HG03175 (cell line): ENCODE data around the gene NFKB1.

ENCODE experiments used
- ATAC-seq: cut with Tn5 transposase; IDR thresholded peaks from one replicate; pipeline ENCODE4 v1.9.1; 2021; ENCODE audit warnings: mild to moderate bottlenecking, moderate library complexity; ENCODE audit not compliant: unreplicated experiment

The NFKB1 gene

DNA sequence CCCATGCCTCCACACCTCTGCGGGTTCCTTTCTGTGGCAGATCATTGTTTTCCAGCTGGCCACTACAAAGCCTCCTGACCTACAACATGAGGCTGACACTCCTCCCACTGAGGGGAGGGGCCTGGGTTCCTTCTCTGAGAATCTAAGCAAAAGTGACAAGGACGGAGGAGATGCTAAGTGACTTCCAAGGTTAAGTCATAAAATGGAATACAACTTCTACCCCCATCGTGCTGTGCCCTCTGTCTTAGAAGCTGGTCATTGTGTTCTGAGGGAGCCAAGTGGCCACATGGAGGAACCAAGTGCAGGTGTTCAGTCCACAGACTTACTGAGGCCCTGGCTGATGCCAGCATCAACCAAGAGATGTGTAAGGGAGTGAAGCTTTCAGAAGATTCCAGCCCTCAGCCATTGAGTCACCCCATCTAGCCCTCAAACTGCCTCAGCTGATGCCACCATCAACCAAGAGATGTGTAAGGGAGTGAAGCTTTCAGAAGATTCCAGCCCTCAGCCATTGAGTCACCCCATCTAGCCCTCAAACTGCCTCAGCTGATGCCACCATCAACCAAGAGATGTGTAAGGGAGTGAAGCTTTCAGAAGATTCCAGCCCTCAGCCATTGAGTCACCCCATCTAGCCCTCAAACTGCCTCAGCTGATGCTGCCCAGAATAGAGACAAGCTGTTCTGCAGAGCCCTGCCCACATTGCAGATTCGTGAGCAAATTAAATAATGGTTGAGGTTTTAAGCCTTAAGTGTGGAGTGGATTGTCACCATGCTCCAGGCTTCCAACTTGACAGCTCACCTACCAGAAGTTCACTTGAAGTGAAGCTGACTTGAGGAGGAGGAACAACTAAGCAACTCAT is 118.8 kb downstream of the NFKB1 start:
- ATAC-seq = peak; percentile 5

DNA sequence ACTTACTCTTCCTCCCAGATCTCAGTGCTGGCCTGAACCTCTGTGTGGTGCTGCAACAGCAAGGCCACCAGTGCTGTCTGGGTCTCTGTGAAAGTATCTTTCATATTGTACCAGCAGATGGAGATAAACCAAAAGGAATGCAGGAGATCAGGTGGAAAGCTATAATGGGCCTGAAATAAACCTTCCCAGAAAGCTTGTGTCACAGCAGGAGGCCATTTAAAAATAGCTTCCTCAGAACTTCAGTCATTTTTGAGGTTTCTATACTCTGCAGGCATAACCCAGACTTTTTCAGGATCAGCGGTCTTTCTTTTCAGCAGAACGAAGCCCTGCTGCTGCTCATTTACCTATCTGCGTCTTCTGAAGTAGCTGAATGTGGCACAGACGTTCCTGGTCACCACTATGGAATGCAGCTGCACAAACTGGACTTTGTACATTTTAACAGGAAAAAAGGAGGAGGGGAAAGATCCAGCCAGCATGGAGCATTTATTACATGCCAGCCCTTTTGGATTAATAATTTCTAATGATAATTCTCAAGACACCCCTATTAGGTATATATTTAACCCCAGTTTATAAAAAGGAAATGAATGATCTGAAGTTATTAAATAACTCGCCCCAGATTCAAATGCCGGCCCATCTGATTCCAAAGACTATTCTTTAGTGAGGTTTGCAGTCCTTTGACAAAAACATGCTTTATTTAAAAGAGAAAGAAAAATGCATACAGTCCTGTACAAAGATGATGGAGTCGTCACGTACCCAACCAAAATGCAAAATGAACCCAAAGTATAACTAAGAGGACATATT is 119.7 kb downstream of the NFKB1 start:
- peak; percentile 41 for ATAC-seq

- ATAC-seq = no peak
These were observed 122.5 kb downstream of the NFKB1 start for GRCh38 chr4:102623622-102624021.

DNA sequence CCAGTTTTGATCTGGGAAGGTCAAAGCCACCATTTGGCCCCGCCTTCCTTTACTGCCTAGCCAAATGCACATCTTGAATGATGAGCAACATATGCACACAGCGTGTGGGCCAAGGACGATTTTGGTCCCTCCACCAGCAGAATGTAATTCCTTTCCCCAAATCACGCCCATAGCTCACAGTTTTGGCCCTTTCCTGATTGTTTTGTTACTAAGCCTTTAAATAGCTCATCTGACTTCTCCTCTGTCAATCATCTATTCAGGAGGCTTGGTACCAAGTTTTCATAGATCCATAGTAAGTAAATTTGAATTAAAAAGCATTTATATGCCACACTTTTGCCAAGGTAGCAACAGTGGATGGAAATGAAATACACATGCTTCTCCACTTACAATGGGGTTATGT is 123.3 kb downstream of the NFKB1 start:
- ATAC-seq = no peak

DNA sequence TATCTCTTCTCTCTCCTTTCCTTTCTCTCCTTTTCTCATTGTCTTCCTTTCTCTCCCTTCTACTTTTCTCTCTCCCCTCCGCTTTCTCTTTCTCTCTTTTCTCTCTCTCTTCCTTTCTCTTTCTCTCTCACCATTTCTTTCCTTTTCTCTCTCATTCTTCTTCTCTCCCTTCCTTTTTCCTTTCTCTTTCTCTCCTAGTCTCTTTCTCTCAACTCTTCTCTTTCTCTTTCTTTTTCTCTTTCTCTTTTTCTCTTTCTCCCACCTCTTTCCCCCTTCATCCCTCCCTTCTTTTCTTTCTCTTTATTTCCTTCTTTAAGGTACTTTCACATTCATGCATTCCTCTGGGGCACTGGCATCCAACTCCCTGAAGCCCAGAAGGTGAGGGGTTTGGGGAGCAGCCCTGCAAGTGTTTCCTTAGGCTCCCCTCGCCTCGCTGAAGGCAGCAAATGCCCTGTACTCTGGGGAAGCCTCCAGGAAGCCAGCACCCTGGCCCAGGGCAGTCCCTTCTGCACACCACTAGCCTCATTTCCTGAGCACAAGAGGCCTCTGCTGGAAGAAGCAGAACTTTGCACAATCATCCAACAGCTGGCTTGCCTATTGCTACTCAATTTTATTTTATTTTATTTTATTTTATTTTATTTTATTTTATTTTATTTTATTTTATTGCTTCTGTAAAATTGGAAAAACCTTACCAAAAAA is 124.2 kb downstream of the NFKB1 start:
- ATAC-seq = peak; percentile 97

DNA sequence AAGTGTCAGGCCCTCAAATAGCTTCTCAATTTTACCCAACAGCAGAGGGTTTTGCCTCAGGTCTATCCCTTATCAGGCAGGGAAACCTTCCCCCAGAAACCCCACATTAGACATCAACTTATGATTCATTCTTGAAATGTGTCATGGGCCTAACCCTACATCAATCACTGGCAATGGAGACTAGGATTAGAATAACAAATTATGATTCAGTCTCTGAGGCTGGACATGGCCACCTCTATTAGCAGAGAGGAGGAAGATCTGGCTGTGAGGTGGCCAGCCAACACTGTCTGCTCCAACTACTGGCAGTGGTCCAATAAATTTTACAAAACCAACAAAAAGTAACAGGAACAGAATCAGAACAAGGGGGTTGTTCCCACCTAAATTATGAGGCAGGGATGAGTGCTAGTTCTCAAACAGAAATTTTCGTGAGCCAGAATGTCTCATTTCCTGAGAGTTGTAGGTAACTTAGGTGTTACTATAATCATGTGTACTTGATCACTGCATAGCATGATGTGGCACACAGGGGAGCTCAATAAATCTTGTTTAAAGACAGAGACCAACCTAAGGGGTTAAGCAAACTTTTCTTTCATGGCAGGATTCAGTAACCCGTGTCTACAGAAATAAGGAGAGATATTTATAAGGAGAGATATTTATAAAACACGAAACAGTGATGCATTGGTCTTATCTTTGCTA is 126.8 kb downstream of the NFKB1 start:
- ATAC-seq = no peak

- ATAC-seq = no peak
These were observed 128.5 kb downstream of the NFKB1 start for GRCh38 chr4:102629673-102630072.

GRCh38 chr4:102631616-102632015 is 130.5 kb downstream of the NFKB1 start:
- no peak for ATAC-seq

DNA sequence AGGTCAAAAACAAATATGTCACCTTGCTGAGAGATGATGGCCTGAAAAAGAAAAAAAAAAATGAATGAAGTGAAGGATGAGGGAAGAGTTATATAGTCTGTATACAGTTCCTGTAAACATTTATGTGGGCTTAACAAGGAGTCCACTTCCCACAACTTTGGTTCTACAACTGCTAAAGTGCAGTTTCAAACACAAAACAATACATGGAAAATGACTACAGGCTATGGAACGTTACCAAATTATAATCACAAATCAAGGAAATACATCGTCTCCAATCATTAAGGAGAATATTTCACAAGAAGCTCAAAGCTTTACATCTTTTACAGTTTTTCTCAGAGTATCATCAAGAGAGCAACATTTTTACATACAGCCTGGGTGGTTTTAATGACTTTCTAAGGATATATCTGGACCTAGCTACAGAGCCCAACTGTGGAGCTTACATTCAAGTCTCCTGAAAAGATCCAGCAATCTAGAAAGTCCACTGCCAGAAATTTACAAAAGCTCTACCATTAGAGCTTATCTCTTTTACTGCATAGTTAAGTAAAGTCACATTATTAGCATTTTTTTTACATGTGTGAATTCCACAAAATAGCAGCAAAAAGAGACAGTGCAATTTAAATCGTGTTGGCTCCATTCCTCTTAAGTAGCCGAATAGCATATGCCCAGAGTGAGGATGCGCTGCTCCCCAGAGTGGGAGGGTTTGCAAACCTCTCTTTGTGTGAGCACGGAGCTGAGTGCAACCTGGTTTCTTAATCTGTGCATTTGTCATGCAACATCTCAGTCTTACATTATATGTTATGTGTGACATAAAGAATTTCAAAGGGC is 131.3 kb downstream of the NFKB1 start:
- no peak for ATAC-seq

- no peak for ATAC-seq
These were observed 131.9 kb downstream of the NFKB1 start for GRCh38 chr4:102633100-102633499.

GRCh38 chr4:102637391-102637790 is 136.2 kb downstream of the NFKB1 start:
- ATAC-seq = no peak

- ATAC-seq = no peak
These were observed 137.5 kb downstream of the NFKB1 start for GRCh38 chr4:102638621-102639020.

GRCh38 chr4:102639598-102639997 is 138.4 kb downstream of the NFKB1 start:
- no peak for ATAC-seq

- no peak for ATAC-seq
These were observed 139.5 kb downstream of the NFKB1 start for GRCh38 chr4:102640669-102641068.

- ATAC-seq = no peak
These were observed 140.6 kb downstream of the NFKB1 start for GRCh38 chr4:102641793-102642192.

DNA sequence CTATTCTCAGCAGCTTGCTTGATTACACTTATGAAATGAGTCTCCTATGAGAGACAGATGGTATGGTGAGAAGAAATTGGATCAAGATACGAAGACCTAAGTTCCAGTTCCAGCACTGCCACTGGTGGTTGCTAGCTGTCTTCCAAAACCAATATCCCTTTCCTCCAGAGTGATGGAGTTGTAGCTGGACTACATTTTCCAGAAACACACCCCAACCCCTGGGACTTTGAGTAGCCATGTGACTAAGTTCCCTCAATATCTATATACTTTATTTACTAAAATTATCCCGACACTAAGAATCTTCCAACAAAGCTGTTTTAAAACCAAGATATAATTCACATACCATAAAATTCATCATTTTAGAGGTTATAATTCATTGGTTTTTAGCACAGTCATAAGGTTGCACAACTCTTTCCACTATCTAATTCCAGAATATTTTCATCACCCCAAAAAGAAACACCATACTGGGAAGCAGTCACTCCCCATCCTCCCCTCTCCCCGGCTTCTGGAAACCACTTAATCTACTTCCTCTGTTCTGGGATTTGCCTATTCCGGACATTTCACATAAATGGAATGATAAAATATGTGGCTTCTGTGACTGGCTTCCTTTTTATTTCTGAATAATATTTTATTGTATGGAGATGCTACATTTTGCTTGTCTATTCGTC is 141.6 kb downstream of the NFKB1 start:
- ATAC-seq = no peak

- ATAC-seq = no peak
These were observed 146.0 kb downstream of the NFKB1 start for GRCh38 chr4:102647117-102647516.

- ATAC-seq = no peak
These were observed 156.0 kb downstream of the NFKB1 start for GRCh38 chr4:102657206-102657605.

- no peak for ATAC-seq
These were observed 161.9 kb downstream of the NFKB1 start for GRCh38 chr4:102663073-102663472.
